GM19240 (cell line): ENCODE results near the gene SKIL.

Experiments used
- DNase-seq: peaks from one replicate; pipeline ENCODE4 v3.0.0; 2011; ENCODE audit warnings: low spot score; ENCODE audit not compliant: insufficient read length

SKIL gene

DNA sequence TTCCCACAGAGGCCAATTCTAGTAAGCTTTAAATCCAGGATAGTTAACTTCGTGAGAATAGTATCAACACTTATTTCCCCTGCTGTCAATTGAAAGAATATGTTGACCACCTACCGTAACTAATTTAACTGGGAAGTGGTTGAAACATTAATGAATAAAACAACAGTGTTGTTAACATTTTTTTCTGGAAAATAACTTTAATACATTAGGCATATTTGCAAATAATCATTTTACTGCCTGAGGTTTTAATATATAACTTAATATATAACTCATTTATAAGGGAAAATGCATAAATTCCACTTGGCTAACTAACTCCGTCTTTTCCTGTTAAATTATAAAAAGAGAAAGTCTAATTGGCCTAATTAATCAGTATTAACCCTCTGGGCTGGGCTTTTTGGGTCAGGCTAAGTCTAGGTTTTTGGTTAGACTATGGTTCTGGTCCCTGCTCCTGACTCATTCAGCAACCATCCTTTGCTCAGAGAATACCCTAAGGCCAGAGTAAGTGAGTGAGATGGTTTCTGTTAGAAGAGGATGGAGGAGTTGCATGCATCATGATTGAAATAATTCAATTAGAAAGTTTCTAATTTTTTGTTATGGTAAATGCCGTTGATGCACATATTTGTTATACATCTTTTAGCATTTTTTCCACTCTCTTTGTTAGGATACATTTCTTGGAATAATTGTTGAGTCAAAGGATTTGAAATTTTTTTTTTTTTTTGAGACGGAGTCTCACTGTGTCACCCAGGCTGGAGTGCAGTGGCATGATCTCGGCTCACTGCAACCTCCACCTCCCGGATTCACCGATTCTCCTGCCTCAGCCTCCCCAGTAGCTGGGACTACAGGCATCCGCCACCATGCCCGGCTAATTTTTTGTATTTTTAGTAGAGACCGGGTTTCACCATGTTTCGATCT lies 10.8 kb upstream of the SKIL start:
- DNase-seq = no peak

- no peak for DNase-seq
These were observed 6.8 kb upstream of the SKIL start for GRCh38 chr3:170350515-170351413.

DNA sequence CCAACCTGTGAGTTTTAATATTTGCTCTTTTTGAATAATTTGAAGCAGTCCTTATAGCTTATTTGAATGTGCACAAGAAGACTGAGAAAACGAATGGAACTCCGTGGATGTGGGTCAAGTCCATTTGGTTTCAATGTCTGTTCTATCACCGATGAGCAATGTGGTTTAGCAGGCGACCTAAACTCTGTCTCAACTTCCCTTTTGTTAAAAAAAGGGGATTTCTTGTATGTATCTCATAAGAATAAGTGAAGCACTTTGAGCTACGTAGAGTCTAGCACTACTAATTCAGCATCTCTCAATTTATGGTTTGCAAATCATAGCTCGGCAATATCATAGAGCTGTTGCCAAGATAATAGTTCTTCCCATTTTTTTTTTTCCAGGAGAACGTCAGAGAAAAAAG lies 4.6 kb upstream of the SKIL start:
- DNase-seq = no peak

- no peak for DNase-seq
These were observed 4.0 kb upstream of the SKIL start for GRCh38 chr3:170353485-170353884.

- no peak for DNase-seq
These were observed 2.8 kb upstream of the SKIL start for GRCh38 chr3:170354760-170355159.

DNA sequence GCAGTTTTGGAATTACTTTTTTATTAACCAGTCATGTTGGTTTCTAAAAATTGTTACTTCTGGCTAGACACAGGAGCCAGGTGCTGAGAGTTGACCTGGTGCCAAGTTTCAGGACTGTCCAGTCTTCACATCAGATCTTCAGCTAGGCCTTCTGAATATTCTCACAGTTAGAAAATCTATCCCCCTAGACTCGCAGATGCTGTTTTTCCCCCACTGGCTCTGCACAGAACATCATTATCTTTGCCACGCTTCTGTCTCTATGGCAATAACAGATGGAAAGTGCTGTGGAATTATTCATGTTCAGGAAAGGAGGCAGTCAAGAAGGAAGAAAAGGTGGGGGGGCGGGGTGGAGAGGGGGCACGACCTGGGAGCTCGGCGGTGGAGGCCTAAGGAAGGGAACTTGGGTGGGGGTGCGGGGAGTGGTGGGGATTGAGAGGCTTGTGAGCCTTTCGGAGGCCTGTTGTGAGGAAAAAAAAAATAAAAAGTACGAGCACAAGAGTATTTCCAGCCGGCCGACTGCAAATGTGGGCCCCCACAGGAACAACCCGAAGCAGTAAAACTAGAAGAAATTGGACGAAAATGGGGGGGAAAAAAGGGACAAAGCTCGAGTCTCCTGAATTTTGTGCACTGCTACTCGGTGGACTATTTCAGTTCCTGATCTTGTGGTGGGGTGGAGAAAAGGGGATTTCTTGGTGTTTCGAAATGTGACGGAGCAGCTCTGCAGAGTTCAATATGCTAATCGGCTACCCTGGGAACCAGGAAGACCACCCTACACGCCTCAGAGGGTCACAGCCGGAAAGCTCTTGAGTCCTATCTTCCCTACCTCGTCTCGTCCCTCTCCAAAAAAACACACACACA lies 1.5 kb upstream of the SKIL start:
- no peak for DNase-seq

- DNase-seq = peak; percentile 20
These were observed 829 bp upstream of the SKIL start for GRCh38 chr3:170356596-170357175.

DNA sequence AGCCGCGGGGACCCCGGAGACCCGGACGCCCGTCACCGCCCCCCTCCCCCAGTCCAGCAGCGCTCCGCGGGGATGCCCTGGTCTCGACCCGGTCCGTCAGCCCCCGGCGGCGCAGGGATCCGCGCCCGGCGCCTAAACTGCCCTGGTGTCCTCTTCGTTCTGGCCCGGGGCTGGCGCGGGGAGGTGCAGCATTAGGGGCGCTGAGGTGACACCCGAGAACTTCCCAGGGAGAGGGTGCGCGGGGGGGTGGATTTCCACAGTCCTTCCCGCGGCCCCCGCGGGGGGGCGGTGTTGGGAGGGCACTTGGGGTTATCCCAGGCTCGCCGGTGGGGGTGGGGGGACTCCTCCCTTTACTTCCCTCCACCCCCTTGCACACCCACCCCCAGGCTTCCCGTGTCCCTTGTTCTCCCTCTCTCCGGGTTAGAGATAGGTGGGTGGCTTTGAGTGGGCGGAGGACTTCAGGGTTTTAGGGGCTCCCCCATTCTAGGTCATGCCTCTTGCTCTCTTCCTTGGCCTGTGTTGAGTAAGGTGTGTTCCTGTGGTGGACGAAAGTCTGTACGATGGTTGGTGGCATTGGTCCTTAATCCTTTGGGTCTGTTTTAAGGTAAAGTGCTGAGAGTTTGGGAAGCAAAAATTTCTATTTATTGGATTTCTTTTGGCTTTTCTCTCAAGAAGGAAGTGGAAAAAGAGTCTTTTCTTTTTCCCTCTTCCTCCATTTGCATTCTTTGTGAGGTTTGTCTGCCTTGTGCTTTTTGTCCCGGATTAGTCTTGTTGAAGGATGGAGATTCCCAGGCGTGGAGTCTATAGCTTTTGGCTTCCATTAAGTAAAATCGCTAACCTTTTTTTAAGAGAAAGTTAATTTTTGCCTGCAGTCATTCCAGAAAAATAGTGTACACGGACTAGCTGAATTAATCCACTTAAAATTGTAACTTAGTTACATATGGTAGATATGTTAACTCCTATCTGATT lies 811 bp downstream of the SKIL start:
- no peak for DNase-seq

DNA sequence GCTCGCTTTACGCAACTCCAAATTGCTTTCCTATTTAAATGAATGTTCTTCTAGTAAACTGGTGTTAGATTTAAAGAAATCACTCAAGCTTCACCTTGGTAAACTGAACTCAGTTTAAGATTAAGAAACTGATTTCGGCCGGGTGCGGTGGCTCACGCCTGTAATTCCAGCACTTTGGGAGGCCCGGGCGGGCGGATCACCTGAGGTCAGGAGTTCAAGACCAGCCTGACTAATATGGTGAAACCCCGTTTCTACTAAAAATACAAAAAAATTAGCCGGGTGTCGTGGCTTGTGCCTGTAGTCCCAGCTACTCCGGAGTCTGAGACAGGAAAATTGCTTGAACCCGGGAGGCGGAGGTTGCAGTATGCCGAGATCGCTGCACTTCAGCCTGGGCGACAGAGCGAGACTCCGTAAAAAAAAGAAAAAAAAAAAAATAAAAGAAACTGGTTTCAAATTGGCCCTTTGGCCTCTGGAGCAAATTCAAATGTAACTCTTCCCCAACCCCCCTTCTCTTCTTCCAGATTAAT lies 1.7 kb downstream of the SKIL start:
- DNase-seq = no peak

DNA sequence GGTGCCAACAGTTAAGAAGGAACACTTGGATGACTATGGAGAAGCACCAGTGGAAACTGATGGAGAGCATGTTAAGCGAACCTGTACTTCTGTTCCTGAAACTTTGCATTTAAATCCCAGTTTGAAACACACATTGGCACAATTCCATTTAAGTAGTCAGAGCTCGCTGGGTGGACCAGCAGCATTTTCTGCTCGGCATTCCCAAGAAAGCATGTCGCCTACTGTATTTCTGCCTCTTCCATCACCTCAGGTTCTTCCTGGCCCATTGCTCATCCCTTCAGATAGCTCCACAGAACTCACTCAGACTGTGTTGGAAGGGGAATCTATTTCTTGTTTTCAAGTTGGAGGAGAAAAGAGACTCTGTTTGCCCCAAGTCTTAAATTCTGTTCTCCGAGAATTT lies 3.0 kb downstream of the SKIL start:
- DNase-seq = no peak

GRCh38 chr3:170360916-170361315 lies 3.4 kb downstream of the SKIL start:
- DNase-seq = no peak

DNA sequence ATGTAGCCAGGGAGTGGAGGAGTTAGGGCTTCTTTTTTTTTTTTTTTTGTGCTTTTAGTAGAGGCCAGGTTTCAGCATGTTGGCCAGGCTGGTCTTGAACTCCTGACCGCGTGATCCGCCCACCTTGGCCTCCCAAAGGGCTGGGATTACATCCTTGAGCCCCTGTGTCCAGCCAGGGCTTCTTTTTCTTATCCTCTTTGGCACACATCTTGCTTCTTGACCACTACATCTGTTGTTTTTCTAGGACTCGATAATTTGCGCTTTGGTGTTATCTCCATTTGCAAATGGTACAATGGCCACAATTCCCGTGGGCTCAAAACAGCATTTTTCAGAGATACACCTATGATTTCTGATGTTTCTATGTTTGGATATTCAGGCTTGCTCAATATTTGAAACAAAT lies 4.2 kb downstream of the SKIL start:
- no peak for DNase-seq

DNA sequence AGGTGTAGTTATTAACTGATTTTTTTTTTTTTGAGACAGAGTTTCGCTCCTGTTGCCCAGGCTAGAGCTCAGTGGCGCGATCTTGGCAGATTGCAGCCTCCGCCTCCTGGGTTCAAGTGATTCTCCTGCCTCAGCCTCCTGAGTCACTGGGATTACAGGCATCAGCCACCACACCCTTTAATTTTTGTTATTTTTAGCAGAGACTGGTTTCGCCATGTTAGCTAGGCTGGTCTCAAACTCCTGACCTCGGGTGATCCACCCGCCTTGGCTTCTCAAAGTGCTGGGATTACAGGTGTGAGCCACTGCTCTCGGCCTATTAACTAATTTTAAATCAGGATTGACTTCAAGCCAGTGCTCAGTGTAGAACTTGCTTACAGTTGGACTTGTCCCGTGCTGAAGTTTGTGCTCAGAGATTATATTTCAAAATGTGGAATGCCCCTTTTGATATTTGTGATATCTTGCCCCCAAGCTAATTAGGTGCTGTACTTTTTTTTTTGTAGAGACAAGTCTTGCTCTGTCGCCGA lies 6.0 kb downstream of the SKIL start:
- DNase-seq = no peak

GRCh38 chr3:170364965-170365364 lies 7.5 kb downstream of the SKIL start:
- no peak for DNase-seq

GRCh38 chr3:170367797-170368196 lies 10.3 kb downstream of the SKIL start:
- no peak for DNase-seq

- DNase-seq = no peak
These were observed 11.4 kb downstream of the SKIL start for GRCh38 chr3:170368921-170369320.

GRCh38 chr3:170372190-170372879 lies 14.8 kb downstream of the SKIL start:
- DNase-seq = no peak

DNA sequence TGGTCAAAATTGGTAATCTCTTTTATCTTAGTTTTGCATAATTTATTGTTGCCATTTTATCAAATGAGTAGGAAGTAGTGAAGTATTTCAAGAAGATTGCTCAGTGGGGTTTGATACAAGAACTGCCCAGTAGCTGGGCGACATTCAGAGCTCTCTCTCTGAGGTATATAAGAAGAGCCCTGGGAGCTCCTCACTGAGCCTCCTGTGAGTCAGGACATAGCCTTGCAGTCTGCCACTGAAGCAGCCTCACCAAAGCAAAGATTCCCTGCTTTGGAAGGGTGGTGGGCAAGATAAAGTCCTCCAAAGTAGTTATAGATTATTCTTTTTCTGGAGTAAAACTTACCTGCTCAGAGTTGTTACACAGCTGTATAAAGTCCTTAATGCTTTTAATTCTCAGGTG lies 26.1 kb downstream of the SKIL start:
- no peak for DNase-seq

DNA sequence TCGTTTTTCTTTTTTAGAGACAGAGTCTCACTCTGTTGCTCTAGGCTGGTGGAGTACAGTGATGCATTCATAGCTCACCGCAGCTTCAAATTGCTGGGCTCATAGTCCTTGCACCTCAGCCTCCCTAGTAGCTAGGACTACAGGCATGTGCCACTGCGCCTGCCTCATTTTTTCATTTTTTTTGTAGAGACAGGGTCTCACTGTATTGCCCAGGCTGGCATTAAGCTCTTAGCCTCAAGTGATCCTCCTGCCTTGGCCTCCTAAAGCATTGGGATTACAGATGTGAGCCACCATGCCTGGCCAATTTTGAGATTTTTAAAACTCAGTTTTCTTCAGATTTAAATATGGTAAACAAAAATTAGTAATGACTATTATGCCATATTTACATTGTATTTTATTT lies 29.0 kb downstream of the SKIL start:
- no peak for DNase-seq
